Measurements from ENCODE around the gene INPP4A.

Gene INPP4A

DNA sequence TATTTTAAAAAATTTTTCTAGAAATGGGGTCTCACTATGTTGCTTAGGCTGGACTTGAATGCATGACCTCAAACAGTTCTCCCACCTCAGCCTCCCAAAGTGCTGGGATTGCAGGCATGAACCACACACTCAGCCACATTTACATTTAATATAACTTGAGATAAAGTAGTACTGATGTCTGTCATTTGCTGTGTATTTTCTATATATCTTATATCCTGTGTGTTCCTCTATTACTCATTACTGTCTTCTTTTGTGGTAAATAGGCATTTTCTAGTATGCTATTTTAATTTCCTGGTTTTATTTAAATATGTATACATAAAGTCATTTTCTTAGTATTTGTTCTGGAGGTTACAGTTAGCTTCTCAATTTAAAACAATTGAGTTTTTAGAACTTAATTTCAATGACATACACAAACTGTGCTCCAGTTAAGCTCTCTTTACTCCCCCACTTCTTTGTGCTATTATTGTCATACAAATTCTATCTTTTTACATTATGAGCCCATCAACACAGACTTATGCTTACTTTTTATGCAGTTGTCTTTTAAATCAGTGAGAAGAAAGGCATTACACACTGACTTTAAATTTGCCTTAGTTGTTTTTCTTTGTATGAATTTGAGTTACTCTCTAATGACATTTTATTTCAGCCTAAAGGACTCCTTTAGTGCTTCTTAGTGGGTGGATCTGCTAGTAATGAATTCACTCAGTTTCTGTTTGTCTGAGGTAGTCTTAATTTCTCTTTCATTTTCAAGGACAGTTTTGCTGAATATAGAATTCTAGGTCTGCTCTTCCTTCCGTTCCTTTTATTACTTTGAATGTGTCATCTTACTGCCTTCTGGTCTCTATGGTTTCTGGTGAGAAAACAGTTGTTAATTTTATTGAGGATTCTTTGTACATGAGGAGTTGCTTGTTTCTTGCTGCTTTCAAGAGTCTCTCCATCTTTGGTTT, 6.2 kb upstream of the INPP4A start:
- DNase-seq = no peak

DNA sequence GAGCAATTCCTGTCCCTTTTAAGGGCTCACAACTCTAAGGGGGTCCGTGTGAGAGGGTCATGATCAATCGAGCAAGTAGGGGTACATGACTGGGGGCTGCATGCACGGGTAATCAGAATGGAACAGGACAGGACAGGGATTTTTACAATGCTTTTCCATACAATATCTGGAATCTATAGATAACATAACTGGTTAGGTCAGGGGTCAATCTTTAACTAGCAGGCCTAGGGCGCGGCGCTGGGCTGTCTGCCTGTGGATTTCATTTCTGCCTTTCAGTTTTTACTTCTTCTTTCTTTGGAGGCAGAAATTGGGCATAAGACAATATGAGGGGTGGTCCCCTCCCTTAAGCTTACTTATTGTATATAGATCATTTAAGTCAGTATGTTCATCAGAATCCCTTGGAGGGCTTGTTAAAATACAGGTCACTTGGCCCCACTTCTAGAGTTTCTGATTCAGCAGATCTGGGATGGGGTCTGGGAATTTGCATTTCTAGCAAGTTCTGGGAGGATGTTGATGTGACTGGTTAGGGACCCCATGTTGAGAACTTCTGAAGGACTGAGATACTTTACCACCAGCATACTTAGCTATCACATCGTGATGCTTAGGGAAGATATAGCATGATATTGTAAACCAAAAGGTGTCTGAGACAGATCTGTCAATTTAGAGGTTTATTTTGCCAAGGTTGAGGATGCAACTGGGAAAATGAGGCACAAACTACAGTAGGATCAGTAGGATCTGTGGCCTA, 2.8 kb upstream of the INPP4A start:
- no peak for DNase-seq

DNA sequence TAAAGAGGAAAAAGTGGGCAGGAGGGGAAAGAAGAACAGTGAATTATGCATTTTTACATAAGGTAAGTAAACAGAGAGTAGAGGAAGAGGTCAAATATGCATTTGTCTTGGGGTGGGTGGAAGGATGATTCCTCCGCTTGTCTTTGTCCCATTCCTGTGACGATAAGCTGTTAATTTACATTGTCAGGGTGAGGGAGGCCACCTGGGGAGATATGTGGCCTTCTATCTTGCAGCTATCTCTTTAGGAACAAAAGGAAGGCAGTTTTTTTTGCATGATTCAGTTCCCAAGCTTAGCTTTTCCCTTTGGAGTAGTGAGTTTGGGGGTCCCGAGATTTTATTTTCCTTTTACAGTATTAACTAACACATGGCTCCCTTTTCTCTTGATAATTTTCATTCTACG, 2.2 kb upstream of the INPP4A start:
- no peak for DNase-seq

DNA sequence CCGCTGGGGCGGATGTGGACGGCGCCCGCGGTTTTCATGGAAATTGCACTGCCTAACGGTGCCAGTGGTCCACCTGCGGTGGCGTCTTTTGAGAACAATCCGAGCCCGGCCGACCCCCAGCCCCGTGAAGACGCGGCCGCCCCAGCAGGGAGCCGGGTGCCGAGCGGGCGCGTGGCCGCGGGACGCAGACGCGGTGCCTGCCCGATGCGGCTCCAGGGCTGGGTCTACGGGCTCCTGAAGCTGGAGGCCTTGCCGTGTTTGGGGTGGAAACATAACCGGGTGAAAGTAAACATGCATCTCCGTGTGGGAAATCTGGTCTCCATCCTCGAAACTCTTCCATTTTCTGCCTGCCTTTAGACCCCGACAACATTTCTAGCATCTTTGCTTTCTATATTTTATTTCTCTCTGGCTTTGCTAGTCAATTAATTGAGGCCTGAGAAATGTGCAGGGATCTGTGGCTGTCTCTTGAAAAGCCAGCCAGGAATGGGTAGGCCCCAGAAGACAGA, 572 bp downstream of the INPP4A start:
- DNase-seq = peak; percentile 37 to 64

DNA sequence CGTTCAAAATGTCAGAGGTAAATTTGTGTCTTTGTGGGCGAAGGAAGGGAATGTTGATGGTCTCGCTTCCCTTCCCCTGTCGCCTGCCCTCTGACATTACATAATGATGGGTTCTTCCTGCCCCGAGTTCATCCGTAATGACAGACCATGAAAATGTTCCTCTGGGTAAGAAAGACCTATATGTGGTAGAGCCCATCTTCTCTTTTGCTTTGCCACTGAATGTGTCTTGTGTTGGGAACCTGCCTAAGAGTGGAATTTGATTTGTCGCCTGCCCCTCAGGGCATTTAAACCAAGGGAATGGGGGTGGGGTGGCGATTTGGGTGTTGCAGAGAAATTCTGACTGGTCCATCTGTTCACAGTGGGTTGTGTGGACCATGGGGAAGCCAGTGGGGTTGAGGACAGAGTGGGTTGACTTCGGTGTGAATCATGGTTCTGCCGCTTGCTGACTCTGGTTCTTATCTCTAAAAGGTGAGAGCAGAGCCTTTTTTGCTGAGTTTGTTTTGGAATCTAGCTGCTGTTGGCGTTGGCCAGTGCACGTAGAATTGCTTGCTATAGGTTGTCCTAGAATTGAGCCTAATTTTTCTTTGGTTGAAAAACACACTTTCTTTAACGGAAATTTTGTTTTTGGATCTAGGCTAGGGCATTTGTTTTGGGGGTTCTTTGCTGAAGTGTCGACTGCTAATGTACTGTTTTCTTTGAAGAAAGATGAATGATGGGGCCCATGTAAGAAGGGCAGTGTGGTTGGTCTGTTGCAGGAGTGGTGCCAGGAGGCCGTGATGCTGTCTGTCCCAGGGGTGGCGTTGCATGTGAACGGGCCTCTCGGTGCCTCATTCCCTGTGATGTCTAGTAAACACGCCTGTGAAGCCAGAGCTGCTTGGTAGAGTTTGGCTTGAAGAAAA, 1.3 kb downstream of the INPP4A start:
- peak; percentile 37 to 67 for DNase-seq

DNA sequence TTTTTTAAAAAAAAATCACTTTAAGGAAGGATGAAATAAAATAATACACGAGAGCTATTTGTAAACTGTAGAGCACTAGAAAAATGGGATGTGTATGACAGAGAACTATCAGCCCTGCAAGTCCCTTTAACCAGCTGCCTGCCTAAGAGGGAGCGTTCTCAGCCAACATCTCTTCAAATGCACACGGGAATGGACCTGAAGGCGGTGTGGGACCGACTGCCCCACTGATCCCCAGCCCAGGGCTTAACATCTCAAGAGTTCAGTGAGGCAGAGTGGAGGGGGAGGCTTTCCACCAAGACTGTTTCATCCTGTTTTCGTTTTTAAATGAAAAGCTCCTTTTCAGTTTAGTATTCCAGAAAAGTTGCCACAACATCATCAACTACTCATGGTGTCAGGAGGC, 2.2 kb downstream of the INPP4A start:
- DNase-seq = no peak

DNA sequence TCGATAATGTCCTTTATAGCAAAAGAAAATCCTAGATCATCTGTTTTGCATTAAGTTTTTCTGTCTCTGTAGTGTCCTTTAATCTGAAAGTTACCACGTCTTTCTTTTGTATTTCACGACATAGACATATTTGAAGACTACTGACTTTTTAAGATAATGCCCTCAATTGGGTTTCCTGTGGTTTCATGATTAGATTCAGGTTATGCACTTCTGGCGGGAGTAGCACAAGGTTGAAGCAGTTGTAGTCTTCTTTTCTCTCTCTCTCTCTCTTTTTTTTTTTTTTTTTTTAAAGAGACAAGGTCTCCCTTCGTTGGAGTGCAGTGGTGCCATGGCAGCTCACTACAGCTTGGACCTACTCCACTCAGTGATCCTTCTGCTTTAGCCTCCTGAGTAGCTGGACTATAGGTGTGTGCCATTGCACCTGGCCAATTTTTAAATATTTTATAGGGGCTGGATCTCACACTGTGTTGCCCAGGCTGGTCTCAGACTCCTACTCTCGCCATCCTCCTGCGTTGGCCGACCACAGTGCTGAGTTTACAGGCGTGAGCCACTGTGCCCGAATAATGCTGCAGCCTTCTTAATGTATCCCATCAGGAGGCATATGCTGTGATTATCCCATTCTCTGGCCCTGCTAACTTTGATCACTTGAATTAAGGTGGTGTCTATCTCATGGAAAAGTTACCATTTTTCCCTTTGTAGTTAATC, 3.9 kb downstream of the INPP4A start:
- no peak for DNase-seq

DNA sequence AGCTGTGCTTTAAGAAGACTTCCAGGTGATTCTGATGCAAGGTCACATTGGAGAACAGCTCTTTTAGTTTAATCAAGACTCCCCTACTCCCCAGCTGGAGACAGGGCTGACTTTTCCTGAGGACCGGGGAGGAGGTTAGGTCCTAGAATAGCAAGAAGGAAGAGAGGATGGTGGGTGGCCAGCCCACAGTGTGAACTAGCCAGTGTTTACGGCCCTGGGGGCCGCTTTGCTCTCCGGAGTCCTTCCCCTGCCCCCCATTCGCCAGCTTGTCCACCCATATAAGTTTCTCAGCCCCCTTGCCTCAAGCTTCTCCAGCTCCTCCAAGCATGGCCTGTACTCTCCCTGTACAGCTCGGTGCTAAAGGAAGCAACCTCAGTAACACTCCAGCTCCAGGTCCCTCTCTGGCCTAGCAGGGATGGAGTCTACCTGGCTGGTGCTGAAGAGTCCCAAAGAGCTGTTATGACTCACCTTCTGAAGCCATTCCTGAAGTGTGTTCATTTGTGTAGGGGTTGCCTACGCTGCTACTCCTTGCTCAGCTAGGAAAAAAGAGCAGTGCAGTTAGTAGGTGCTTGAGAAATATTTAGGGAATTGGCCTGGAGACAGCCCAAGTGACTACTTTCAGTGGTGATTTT, 7.9 kb downstream of the INPP4A start:
- DNase-seq = no peak

DNA sequence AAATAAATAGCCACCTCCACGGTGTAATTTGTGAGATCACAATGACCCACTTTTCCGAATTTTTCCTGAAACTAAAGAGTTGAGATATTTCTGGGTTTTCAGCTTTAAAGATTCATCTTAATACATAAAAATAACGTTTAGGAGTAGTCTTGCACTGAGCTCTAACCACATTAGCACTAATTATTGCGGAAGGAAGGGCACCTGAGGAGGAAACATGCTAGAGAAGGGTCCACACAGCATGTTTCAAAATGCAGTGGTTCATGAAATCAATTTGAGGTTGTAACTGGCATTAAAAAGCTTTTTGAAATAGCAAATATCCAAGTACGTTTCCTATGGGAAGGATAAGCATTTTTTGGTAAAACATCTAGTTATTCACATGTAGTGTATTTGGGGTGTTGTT, 8.4 kb downstream of the INPP4A start:
- no peak for DNase-seq

DNA sequence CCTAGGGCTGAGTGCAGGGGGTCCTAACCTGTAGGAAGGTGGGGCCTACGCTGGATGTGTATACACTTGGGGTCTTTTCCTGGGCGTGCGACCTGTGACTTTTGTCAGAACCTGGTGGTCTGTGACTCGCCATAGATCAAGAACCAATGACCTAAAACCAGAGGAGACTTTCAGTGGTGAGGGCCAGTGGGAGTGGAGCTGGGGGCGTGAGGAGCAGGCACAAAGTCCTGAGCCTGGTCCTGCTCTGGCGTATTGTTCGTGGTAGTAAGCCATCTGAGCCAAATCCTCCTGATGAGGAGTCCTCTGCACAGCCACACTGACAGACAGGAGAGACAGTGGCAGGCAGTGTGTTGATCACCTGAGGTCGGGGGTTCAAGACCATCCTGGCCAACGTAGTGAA, 8.9 kb downstream of the INPP4A start:
- DNase-seq = no peak

DNA sequence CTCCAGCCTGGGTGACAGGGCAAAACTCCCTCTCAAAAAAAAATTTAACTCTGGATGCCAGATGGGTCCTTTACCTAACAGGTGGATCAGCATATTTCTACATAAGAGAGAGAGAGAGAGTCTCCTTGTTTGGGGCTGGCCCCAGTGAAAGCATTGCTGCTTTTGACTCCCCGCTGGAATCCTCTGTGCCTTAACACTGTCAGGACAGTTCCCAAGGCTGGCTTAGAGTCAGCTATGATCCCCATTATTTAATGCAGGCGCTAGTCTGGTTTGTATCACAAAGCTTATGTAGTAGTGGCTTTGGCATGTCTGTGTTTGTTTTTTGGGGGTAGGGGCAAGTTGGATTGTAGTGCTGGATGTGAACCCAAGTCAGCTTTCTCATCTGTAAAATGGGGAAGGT, 9.4 kb downstream of the INPP4A start:
- no peak for DNase-seq

DNA sequence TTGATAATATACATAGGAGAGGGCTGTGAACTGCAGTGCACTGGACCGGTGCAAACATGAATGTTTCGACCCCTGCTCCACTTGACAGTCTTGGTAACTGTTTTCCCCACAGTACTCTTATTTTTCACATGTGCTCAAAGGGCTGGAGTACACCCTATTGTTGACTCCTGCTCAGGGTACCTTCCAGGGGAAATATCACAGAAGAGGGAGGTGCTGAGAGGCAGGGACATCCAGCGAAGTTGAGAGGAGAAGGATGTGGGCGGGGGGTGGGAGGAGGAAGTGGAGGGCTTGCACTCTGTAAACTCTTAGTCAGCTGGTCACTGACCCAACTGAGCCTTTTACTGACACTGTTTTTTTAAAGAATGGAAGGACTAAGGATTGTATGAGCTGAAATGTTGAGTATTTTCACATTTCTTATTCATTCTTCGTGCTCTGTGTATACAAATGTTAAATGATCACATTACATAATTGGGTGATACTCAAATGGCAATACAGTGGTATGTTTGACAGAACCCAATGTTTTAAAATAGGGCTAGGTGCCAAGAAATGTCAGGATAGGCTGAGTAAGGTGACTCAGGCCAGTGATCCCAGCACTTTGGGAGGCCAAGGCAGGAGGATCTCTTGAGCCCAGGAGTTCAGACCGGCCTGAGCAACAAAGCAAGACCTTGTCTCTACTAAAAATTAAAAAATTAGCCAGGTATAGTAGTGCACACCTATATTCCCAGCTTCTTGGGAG, 10.0 kb downstream of the INPP4A start:
- DNase-seq = no peak

DNA sequence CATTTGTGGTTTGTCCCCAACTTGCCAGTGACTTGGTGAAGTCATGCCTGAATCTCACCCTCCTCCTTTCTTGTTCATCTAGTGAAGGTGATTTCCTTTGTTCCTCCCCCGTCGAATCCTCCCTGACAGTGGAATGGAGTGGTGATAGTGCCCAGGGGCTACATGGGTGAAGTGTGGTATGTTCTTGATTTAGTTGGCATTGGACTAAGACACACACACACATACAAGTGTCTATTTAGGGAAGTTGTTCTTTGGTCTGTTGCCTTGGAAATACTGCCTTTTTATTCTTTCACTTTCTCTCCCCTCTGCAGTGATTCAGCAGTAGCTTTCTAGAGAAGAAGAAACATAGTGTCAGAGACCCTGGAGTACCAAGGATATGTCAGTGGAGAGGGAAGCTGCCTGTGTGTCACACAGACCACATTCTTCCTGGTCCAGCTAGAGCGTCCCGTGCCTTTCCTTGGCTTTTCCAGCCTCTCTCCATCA, 10.9 kb downstream of the INPP4A start:
- no peak for DNase-seq

DNA sequence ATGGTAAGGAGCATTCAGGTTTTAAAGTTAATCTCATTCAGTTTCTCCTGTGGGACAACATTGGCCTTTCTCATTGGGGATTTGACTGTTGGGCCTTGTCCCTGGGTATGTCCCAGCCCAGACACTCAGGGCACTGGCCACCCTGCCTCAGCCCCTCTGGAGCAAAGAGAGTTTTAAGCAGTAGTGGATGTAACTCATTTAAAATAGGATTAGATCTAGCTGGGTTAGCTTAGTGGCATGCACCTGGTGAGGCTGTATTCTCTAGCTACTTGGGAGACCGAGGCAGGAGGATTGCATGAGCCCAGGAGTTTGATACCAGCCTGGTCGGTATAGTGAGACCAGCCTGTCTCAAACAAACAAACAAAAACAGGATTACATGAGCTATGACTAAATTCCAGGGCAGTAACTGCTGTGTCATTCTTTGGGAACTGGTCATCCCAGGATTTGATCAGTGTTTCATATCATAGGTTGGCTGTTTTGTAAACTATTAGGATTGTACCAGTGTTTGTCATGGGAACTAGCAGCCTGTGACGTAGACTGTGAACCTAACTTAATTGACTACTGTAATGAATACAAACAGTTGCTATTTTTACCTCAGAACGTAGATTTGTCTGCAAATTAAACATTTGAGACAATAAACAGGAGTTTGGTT, 12.5 kb downstream of the INPP4A start:
- no peak for DNase-seq

DNA sequence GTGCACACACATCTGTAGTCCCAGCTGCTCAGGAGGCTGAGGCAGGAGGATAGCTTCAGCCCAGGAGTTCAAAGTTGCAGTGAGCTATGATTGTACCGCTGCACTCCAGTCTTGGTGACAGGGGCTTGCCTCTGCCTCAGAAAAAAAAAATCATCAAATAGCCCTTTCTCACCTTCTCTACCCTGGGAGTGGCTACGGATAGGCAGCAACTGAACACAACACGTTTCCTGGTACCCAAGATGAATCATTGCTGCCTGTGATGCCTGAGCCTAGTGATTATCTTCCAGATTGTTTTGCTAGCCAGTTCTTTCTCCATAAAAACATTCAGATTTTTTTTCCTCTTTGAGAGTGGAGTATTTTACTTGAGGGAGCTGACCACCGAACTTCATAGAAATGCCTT, 13.5 kb downstream of the INPP4A start:
- DNase-seq = no peak

DNA sequence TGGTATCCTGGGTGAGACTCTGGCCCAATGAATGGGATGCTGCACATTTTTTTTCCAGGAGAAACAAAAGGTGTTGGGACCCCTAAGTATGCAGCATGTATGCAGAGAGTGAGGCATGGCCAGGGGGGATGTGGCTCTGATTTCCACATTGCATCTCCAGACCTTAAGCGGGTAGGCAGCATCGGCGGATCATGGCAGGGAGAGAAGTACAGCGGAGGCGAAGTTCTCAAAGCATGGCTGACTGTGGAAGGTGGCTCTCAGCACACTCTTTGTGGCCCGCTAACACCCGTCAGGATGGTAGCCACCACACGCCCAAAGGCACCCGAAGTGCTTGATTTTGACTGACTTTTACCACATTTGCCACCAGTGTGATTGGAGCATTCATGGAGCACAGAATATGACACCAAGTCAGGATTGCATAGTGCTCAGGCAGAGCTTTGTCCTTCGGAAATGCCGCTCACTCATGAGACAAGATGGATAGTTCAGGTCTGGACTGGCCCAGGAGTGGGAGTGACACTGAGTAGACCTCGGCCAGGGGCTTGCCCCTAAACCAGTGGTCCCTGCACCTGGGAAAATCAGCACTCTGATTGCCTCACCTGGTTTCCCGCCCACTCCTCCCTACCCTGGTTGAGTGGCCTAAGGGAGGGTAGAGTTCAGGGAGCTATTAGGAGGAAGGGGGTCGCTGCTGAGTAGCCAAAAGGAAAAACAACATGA, 14.2 kb downstream of the INPP4A start:
- no peak for DNase-seq

DNA sequence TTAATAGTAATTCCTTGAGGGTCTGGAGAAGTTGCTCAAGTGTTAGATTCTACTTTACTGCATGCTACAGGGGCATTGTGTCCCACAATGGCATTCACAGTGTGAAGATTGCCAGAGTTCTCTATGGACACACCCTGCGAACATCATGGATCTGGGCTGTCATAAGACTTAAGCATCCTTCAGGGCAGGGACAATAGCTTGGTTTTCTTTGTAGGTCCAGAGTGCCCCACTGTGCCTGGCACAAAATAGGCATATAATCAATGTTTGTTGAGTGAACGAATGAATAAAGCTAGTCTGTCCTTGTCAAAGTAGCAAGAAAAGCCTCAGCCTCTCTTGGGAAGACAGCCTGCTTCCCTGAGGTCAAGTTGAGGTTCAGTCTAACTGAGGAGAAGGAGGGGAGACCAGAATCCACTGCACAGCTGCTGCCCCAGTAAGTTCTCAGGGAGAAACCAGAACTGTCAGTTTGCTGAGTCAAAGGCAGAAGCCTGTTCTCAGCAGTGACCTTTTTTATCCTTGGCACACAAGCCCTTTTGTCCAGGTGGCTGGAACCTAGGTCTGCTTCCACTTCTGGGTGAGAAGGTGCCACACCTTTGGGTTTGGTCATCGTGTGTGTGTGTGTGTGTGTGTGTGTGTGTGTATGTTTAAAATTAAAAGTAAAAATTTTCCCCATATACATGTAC, 15.0 kb downstream of the INPP4A start:
- no peak for DNase-seq

DNA sequence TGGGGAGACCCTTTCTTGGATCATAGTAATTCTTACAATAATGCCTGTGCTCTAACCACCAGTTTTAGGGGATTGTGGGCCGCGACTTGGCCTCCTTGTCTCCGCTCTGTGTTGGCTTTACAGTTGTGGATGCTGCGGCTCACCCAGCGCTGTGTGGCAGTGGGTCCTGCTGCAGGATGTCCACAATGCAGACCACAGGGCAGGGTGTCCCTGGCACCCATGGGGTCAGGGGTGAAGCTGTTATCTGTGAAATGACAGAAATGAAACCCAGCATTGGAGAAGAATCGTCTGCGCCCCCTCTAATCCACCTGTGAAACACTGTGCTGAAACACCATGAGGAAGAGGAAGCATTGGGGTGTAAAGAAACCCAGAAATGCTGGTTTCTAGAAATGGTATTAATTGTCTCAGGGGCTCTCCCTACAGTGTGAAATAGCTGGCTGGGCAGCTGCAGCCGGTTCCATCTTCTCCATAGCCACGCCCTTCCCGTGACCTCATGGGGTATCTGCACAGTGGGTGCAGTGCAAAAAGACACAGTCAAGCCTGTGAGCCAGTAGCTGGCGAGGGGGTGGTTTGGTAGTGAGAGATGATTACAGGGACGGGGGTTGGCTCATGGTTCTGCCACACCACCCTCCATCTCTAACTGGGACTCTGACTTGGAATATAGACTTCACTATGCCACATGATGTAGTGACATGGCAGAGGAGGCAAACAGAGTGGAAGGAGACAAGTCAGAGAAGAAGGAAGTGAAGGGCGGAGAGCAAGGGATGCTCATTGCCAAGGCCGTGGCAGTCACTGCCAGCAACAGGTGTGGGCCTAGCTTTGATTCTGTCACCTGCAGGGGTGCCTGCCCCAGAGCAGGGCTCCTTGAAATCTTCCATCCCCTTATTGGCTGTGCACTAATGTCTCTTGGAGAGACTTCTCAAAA, 16.2 kb downstream of the INPP4A start:
- no peak for DNase-seq
